PFSK-1 (cell line): ENCODE results near the gene VMP1.

Source experiments
- FOXP2 ChIP-seq: optimal IDR thresholded peaks from 2 replicates; pipeline ENCODE3; 2011; ENCODE audit warnings: borderline replicate concordance, control low read depth, inconsistent platforms; ENCODE audit not compliant: insufficient read depth; ENCODE audit errors: extremely low read length, extremely low read depth
- POLR2AphosphoS5 ChIP-seq: IDR thresholded peaks from 2 replicates; pipeline ENCODE4 v1.6.1; 2012; ENCODE audit warnings: low read depth, mild to moderate bottlenecking, control low read depth, low read length, moderate library complexity
- REST ChIP-seq, 2 experiments: IDR thresholded peaks; 2 replicates each; pipeline versions ENCODE4 v1.6.1 to v1.8.0; 2011 to 2012; ENCODE audit warnings: low read depth in 2 of 2, low read length in 2 of 2, control low read depth in 1 of 2, inconsistent platforms in 1 of 2, mild to moderate bottlenecking in 1 of 2, moderate library complexity in 1 of 2; ENCODE audit not compliant: insufficient read depth in 1 of 2
- SIN3A ChIP-seq: IDR thresholded peaks from 2 replicates; pipeline ENCODE4 v1.6.1; 2012; ENCODE audit warnings: mild to moderate bottlenecking, low read length, moderate library complexity, borderline replicate concordance; ENCODE audit not compliant: insufficient read depth
- TAF1 ChIP-seq: IDR thresholded peaks from 2 replicates; pipeline ENCODE4 v1.6.1; 2012; ENCODE audit warnings: low read length, control low read depth, borderline replicate concordance; ENCODE audit not compliant: insufficient read depth

VMP1 gene

GRCh38 chr17:59796138-59796537 lies 88.7 kb downstream of the VMP1 start:
- TF ChIP-seq REST (IDR thresholded peaks at IDR 0.05; ENCODE audit: insufficient read depth in 1 of 2, low read depth in 2 of 2, low read length in 2 of 2) (no peak), POLR2AphosphoS5 (no peak), SIN3A (no peak), FOXP2 (no peak), TAF1 (no peak)

- TF ChIP-seq TAF1 (no peak), FOXP2 (no peak), SIN3A (no peak), REST (IDR thresholded peaks at IDR 0.05; ENCODE audit: insufficient read depth in 1 of 2, low read depth in 2 of 2, low read length in 2 of 2) (no peak), POLR2AphosphoS5 (no peak)
Observed at GRCh38 chr17:59796785-59797205, 89.3 kb downstream of the VMP1 start.

DNA sequence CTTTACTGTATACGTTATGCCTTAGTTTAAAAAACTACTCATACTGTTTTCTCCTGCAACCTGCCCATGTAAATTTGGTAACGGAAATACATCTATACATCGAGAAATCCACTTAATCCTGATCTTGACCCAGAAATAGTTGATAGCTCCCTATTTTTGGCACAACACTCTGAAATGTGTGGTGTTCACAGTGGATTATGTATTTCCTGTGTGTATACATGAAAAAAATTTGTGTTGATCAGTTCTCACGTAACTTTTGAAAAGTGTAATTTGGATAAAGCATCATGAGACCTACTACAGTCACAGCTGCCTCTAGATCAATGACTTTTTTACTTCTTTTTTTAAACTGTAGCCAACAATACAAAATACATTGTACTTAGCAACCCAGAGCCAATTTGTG lies 90.7 kb downstream of the VMP1 start:
- TF ChIP-seq REST (IDR thresholded peaks at IDR 0.05; ENCODE audit: insufficient read depth in 1 of 2, low read depth in 2 of 2, low read length in 2 of 2) (no peak), SIN3A (no peak), TAF1 (no peak), POLR2AphosphoS5 (no peak), FOXP2 (no peak)

DNA sequence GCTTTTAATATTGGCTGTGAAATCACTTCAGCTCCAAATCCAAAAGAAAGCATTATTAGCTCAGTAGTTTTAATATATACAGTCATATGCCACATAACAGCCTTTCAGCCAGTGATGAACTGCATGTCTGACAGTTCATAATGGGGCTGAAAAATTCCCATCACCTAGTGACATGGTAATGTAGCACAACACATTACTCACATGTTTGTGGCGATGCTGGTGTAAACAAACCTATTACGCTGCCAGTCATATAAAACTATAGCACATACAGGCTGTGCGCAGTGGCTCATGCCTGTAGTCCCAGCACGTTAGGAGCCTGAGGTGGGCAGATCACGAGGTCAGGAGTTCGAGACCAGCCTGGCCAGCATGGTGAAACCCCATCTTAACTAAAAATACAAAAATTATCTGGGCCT lies 93.1 kb downstream of the VMP1 start:
- TF ChIP-seq SIN3A (no peak), TAF1 (no peak), FOXP2 (no peak), POLR2AphosphoS5 (no peak), REST (IDR thresholded peaks at IDR 0.05; ENCODE audit: insufficient read depth in 1 of 2, low read depth in 2 of 2, low read length in 2 of 2) (no peak)

GRCh38 chr17:59802160-59802559 lies 94.7 kb downstream of the VMP1 start:
- TF ChIP-seq TAF1 (no peak), POLR2AphosphoS5 (no peak), SIN3A (no peak), REST (IDR thresholded peaks at IDR 0.05; ENCODE audit: insufficient read depth in 1 of 2, low read depth in 2 of 2, low read length in 2 of 2) (no peak), FOXP2 (no peak)
